ENCODE measurements around the gene RUFY4.
"Not testable (repeated sequence)": the region's sequence is repeated elsewhere in the genome, so short reads cannot be mapped to it uniquely, and the experiment has no call there.

RUFY4 gene

DNA sequence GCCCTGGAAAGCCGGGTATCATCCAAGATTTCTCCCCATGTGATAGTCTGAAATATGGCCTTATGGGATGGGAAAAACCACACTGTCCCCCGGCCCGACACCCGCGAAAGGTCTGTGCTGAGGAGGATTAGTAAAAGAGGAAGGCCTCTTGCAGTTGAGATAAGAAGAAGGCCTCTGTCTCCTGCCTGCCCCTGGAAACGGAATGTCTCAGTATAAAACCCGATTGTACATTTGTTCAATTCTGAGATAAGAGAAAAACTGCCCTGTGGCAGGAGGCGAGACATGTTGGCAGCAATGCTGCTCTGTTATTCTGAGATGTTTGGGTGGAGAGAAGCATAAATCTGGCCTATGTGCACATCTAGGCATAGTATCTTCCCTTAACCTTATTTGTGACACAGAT, 26.8 kb downstream of the RUFY4 start:
- DNase-seq (ENCODE audit: low read depth) = no peak
- TF ChIP-seq, protein P1, sequence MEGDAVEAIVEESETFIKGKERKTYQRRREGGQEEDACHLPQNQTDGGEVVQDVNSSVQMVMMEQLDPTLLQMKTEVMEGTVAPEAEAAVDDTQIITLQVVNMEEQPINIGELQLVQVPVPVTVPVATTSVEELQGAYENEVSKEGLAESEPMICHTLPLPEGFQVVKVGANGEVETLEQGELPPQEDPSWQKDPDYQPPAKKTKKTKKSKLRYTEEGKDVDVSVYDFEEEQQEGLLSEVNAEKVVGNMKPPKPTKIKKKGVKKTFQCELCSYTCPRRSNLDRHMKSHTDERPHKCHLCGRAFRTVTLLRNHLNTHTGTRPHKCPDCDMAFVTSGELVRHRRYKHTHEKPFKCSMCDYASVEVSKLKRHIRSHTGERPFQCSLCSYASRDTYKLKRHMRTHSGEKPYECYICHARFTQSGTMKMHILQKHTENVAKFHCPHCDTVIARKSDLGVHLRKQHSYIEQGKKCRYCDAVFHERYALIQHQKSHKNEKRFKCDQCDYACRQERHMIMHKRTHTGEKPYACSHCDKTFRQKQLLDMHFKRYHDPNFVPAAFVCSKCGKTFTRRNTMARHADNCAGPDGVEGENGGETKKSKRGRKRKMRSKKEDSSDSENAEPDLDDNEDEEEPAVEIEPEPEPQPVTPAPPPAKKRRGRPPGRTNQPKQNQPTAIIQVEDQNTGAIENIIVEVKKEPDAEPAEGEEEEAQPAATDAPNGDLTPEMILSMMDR (IDR thresholded peaks at IDR 0.05; ENCODE audit: control insufficient read depth, insufficient read depth, low read depth, low read length, missing control alignments) = no peak

DNA sequence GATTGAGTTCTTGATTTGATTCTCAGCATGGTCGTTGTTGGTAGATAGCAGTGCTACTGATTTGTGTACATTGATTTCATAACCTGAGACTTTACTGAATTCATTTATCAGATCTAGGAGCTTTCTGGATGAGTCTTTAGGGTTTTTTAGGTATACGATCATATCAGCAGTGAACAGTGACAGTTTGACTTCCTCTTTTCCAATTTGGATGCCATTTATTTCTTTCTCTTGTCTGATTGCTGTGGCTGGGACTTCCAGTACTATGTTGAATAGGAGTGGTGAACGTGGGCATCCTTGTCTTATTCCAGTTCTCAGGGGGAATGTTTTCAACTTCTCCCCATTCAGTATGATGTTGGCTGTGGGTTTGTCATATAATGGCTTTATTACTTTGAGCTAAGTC, 28.9 kb downstream of the RUFY4 start:
- TF ChIP-seq, protein P1 (IDR thresholded peaks at IDR 0.05; ENCODE audit: control insufficient read depth, insufficient read depth, low read depth, low read length, missing control alignments) = no peak
- no peak for DNase-seq (ENCODE audit: low read depth)

More for the DNA sequence above, 26.8 kb downstream of the RUFY4 start:
- H3K4me3 ChIP-seq (ENCODE audit: control insufficient read depth, low read depth, low read length) = no peak overlapping the region

DNA sequence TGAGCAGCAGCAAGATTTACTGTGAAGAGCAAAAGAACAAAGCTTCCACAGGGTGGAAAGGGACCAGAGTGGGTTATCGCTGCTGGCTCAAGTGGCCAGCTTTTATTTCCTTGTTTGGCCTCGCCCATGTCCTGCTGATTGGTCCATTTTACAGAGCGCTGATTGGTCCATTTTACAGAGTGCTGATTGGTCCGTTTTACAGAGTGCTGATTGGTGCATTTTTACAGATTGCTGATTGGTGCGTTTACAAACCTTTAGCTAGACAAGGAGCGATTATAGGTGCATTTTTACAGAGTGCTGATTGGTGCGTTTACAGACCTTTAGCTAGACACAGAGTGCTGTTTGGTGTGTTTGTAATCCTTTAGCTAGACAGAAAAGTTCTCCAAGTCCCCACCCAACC, 39.8 kb downstream of the RUFY4 start:
- not testable (repeated sequence) for DNase-seq (ENCODE audit: low read depth); H3K4me3 ChIP-seq (ENCODE audit: control insufficient read depth, low read depth, low read length)

More for the DNA sequence above, 28.9 kb downstream of the RUFY4 start:
- H3K4me3 ChIP-seq (ENCODE audit: control insufficient read depth, low read depth, low read length) = no peak overlapping the region

DNA sequence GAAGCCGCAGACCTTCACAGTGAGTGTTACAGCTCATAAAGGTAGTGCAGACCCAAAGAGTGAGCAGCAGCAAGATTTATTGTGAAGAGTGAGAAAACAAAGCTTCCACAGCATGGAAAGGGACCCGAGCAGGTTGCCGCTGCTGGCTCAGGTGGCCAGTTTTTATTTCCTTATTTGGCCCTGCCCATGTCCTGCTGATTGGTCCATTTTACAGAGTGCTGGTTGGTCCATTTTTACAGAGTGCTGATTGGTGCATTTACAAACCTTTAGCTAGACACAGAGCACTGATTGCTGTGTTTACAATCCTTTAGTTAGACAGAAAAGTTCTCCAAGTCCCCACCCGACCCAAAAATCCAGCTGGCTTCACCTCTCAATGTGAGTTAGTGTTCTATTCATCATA, 52.7 kb downstream of the RUFY4 start:
- not testable (repeated sequence) for H3K4me3 ChIP-seq (ENCODE audit: control insufficient read depth, low read depth, low read length); DNase-seq (ENCODE audit: low read depth)

DNA sequence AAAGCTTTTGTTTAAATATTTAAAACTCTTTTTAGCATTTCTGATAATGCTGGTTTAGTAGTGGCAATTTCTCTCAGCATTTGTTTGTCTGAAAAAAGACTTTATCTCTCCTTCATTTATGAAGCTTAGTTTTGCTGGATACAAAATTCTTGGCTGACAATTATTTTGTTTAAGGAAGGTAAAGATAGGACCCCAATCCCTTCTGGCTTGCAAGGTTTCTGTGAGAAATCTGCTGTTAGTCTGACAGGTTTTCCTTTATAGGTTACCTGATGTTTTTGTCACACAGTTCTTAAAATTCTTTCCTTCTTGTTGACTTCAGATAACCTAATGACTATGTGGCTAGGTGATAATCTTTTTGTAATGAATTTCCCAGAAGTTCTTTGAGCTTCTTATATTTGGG, 53.2 kb downstream of the RUFY4 start:
- H3K4me3 ChIP-seq (ENCODE audit: control insufficient read depth, low read depth, low read length); DNase-seq (ENCODE audit: low read depth): not testable (repeated sequence)

DNA sequence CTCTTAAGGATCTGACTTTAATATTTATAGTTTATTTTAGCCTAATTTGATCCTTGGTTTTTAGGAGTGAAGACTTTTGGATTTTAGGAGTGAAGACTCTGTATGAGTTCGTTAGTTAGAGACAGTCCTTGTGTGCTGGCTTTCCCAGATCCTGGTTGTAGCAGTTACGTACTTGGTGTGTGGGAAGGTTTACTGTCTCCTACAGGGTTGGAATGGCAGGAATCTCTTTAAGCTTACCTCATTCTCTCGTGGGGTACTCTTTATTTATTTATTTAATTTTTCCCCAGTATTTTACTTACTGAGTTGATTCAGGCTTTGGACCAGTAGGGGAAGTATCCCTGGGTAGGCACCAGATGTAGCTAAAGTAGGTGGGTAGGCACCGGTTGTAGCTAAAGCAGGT, 54.9 kb downstream of the RUFY4 start:
- no peak for DNase-seq (ENCODE audit: low read depth)
- no peak overlapping the region for H3K4me3 ChIP-seq (ENCODE audit: control insufficient read depth, low read depth, low read length)
- TF ChIP-seq, protein P1 (IDR thresholded peaks at IDR 0.05; ENCODE audit: control insufficient read depth, insufficient read depth, low read depth, low read length, missing control alignments) = no peak

DNA sequence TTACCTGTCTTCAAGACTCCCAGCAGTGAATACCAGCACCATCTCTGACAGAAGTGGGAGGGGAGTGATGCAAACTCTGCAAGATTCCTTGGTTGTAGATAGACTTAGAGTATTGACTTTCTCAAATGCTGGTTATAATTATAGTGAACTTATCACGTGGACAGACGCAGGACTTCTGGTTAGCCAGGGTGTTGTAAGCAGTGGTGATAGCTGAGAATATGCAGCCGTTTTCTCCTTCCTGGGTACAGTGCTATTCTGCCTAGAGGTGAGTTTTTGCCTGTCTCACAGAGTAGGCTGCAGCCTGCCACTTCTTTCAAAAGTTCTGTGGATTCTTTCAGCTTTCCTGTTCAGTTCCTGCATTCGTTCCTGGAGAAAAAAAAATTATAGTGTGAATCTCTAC, 56.0 kb downstream of the RUFY4 start:
- TF ChIP-seq, protein P1 (IDR thresholded peaks at IDR 0.05; ENCODE audit: control insufficient read depth, insufficient read depth, low read depth, low read length, missing control alignments) = no peak
- no peak overlapping the region for H3K4me3 ChIP-seq (ENCODE audit: control insufficient read depth, low read depth, low read length)
- DNase-seq (ENCODE audit: low read depth) = no peak

DNA sequence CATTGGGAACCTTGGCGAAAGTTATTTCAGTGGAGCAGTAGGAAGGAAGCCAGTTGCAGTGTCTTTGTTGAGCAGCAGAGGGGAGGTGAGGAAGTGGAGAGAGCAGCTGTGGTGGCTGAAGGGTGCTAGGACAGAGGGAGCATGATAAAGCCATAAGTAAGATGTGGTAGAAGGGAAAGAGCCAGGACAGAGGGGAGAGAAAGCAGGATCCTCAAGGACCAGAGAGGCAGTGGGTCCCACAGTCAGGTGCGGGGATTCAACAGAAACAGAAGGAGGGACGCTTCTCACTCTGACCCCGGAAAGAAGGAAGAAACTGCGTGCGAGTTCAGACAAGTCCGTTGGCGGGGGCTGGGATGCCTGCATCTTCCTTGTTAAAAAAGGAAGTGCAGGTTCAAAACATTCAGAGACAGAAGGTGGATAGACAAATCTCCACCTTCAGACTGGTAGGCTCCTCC, 56.6 kb downstream of the RUFY4 start, which contains the start of gene CXCR2:
TSS of gene CXCR2 (plus strand) at position 403 of the 455 bp plus-strand sequence. CDS start 8,774 bp downstream, outside the sequence.
- TF ChIP-seq, protein P1 (IDR thresholded peaks at IDR 0.05; ENCODE audit: control insufficient read depth, insufficient read depth, low read depth, low read length, missing control alignments) = no peak
- H3K4me3 ChIP-seq (ENCODE audit: control insufficient read depth, low read depth, low read length) = no peak within 1 kb of the TSS
- no peak for DNase-seq (ENCODE audit: low read depth)
